CD4-positive, alpha-beta T cell treated with Interleukin-12 subunit alpha and Interleukin-12 subunit beta, for 1 hour (primary cell): ENCODE results near the gene TMEM19.
"Not testable (repeated sequence)": the region's sequence is repeated elsewhere in the genome, so short reads cannot be mapped to it uniquely, and the experiment has no call there.

ENCODE experiments used
- DNase-seq: peaks from one replicate; pipeline ENCODE4 v3.0.0-alpha.2; 2020

The TMEM19 gene

DNA sequence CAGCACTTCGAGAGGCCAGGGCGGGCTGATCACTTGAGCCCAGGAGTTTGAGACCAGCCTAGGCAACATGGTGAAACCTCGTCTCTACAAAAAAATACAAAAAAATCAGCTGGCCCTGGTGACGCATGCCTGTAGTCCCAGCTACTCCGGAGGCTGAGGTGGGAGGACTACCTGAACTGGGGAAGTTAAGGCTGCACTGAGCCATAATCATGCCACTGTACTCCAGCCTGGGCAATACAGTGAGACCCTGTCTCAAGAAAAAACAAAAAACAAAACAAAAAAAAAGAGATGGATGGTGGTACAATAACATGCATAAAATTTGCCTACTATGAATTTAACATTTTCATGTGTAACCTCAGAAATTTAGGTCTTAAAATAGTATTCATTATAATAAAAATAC, 19.6 kb upstream of the TMEM19 start:
- DNase-seq: no peak

- no peak for DNase-seq
Observed at GRCh38 chr12:71671311-71671710, 14.6 kb upstream of the TMEM19 start.

- no peak for DNase-seq
Observed at GRCh38 chr12:71671816-71672215, 14.1 kb upstream of the TMEM19 start.

- DNase-seq: no peak
Observed at GRCh38 chr12:71682466-71682865, 3.4 kb upstream of the TMEM19 start.

DNA sequence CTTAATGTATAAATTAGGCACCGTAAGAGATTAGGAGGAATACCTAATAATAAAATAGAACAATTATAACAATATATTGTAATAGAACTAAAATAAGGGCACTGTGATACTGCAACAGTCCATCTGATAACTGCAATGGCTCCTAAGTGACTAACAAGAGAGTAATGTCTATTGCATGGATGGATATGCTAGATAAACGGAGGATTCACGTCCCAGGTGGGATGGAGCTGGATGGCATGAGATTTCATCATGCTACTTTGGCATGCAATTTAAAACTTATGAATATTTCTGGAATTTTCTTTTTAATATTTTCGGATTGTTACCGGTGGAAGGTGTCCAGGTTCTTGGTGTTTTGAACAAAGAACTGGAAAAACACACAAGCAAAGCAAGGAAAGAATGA, 2.2 kb upstream of the TMEM19 start:
- no peak for DNase-seq

GRCh38 chr12:71684081-71684480, 1.8 kb upstream of the TMEM19 start:
- DNase-seq: peak; percentile 52

DNA sequence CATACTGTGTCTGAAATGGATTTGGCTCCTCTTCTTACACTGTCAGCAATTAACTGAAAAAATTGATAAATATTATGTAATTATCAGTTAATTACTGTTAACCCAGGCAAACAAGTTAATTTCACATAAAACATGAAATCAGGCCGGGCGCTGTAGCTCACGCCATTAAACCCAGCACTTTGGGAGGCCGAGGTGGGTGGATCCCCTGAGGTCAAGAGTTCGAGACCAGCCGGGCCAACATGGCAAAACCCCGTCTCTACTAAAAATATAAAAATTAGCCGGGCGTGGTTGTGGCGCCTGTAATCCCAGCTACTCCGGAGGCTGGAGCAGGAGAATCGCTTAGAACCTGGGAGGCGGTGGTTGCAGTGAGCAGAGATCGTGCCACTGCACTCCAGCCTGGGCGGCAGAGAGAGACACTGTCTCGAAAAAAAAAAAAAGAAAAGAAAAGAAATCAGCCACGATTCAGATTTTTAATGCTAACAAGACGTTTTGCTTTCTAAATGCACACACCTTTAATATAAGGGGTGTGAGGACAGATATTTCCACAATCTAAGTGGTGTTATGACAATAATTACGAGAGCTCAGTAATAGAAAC, 473 bp upstream of the TMEM19 start:
- no peak for DNase-seq

- DNase-seq: no peak
Observed at GRCh38 chr12:71686658-71687025, 760 bp downstream of the TMEM19 start.

- not testable (repeated sequence) for DNase-seq
Observed at GRCh38 chr12:71687172-71687571, 1.3 kb downstream of the TMEM19 start.

GRCh38 chr12:71688961-71689570, 3.2 kb downstream of the TMEM19 start:
- DNase-seq: no peak

DNA sequence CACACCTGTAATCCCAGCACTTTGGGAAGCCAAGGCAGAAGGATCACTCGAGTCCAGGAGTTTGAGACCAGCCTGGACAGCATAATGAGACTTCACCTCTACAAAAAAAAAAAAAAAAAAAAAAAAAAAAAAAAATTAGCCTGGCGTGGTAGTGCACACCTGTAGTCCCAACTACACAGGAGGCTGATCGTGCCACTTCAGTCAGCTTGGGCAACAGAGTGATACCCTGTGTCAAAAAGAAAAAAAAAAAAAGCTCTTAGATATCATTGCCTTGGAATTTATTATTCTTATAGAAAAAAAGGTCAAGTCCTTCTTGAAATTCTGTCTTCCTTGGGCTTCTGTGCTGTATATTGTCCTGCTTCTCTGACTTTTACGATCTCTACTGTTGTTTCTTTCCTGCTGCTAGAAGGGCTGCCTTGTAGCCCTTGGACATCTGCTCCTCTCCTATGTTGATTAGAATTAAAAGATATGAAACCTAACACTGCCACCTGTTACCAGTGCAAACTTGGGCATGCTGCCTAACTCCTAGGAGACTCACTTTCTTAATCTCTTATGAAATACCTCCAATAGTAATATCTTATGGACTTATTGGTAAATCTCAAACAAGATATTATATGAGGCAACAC, 5.7 kb downstream of the TMEM19 start:
- no peak for DNase-seq

GRCh38 chr12:71693126-71693525, 7.2 kb downstream of the TMEM19 start:
- DNase-seq: no peak

- DNase-seq: not testable (repeated sequence)
Observed at GRCh38 chr12:71693651-71694050, 7.8 kb downstream of the TMEM19 start.

DNA sequence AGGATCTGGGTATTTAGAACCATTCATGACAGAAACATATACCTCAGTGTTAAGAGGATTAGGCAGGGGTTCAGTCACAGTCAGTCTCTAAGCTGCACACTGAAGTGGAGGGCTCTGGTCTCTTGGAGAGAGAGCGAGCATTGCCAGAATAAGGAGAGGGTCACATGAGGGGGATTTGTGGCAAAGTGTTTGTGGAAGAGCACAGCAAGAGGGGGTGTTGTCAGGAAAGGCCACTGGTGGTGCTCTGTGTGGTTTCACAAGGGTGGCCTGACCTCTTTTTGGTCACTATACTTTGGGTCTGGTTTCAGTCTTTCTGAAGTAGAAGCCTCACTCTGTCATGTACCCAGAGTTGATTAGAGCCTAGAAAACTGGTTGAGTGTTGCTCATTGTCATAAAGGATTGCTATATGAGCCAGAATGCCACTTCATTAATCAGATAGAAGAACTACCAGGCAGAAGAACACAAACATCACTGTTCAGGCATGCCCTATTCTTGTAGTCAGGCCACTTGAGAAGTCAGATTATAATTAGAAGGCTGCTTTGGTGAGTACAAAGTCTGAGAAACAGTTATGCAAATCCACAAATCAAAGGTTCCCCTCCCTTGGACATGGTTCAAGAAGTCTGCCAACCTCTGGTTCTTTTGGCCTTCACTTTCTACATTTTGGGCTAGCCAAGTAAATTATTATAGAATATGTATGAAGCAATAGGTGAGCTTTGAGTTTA, 8.4 kb downstream of the TMEM19 start:
- no peak for DNase-seq

- DNase-seq: no peak
Observed at GRCh38 chr12:71695782-71696181, 9.9 kb downstream of the TMEM19 start.

- DNase-seq: not testable (repeated sequence)
Observed at GRCh38 chr12:71702181-71702580, 16.3 kb downstream of the TMEM19 start.

DNA sequence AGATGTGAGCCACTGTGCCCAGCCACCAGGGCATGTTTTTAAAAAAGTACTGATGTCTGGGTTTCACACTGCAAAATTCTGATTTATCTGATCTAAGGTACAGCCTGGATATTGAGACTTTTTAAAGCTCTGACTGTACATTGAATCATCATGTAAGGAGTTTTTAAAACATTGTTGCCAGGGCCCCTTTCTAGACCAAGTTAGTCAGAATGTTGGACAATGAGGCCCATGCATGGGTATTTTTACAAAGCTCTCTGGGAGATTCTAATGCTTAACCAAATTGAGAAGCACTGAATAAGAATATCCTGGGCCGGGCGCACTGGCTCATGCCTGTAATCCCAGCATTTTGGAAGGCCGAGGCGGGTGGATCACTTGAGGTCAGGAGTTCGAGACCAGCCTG, 16.7 kb downstream of the TMEM19 start:
- no peak for DNase-seq

DNA sequence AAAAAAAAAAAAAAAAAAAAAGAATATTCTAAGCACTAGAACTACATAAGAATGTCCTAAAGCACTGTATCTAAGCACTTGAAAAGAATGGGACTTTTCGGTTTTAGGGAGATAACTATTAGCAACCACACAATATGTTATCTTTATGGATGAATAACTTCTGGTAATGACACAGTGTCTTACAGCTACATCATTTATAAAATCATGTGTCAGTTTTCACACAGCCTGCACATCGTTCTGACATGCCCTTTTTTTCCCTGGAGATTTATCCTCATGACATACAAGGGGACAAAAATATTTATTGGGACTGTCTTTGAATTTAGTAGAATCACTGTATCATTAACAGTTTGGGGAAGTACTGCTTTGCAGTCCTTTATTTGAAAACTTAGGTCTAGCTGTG, 17.3 kb downstream of the TMEM19 start:
- DNase-seq: no peak

DNA sequence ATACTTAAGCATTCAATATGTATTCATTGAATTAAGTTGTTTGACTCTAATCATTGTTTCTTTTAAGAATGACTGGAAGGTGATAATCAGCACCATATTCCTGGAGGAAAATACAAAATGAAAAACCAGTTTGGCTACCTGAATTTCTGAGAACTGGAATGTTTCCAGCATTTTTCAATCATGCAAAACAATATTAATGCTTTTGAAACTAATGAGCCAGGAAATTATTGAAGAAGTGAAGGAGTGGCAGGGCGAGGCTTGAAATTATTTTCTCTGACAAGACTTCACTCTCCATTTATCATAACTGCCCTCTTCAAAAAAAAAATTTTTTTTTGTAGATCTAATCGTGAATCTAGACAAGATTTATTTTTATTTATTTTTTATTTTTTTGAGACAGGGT, 19.0 kb downstream of the TMEM19 start:
- no peak for DNase-seq

- no peak for DNase-seq
Observed at GRCh38 chr12:71708658-71709057, 22.8 kb downstream of the TMEM19 start.

DNA sequence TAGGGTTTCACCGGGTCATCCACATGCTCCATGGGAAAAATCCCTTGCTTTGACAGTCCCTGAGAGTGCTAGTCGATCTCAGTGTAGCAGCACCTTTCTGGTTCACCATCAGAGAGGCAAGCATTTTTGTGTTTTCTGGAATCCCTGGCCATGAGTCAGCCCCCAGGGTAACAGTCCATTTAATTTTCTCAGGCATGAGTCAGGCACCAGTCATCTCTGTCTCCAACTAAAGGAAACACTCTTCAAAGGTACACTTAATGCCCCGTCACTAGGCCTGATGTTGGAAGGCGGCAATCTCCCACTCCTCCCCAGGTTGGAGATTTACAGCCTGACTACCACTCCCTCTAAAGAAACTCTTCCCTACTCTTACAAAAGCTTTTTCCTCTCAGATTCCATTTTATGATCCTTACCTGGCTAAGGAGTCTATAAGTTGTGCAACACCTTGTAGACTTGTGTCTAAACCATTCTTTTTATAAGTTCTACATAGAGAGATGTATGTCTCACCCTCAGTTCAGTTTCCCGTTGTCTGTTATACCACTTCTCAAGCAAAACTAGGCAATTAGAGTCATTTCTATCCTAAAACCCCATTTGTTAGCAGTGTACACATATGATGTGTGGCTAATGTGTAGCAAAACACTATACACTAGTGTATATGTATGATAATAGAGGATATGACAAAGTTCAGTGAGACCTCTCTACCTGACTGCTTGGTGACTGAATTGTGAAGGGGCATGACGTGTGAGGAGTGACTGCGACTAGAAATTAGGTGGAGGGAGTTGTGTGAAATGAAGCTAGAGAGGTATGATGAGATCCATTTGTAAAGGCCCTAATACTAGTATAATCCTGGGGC, 24.6 kb downstream of the TMEM19 start:
- no peak for DNase-seq

- DNase-seq: no peak
Observed at GRCh38 chr12:71718611-71719010, 32.7 kb downstream of the TMEM19 start.
